Activated CD8-positive, alpha-beta T cell treated with anti-CD3 and anti-CD28 coated beads for 36 hours (primary cell): Measurements from ENCODE around the gene SPNS2. TPM values are rescaled to one million over a fixed set of nuclear protein-coding genes. Genes with fewer than 3 reads are reported as not detected.

Experiments
- ATAC-seq: fragments of 200-7000 bp; cut with Tn5 transposase; one replicate; pipeline ENCODE4 v1.10.0; 2021; ENCODE audit warnings: mild to moderate bottlenecking, moderate library complexity
- CTCF ChIA-PET: fragments of 350-600 bp; sonication (Branson Sonifier 250); formaldehyde crosslinking; loops from one replicate; lab custom pipeline; 2021; ENCODE audit warnings: antibody characterized with exemption; lab: Charles Lee
- POLR2A ChIA-PET: fragments of 350-600 bp; sonication (Branson Sonifier 250); formaldehyde crosslinking; loops from one replicate; lab custom pipeline; 2021; ENCODE audit warnings: antibody characterized with exemption; lab: Charles Lee
- DNase-seq: peaks from one replicate; pipeline ENCODE4 v3.0.0-alpha.2; 2020
- H3K27ac Mint-ChIP-seq: one replicate; pipeline ENCODE4 v1.8.0; 2021; ENCODE audit warnings: mild to moderate bottlenecking, mixed read lengths
- H3K27me3 Mint-ChIP-seq: one replicate; pipeline ENCODE4 v1.8.0; 2021; ENCODE audit warnings: mixed read lengths
- H3K36me3 Mint-ChIP-seq: one replicate; pipeline ENCODE4 v1.8.0; 2021; ENCODE audit warnings: low read depth, mixed read lengths
- H3K4me1 Mint-ChIP-seq: one replicate; pipeline ENCODE4 v1.8.0; 2021; ENCODE audit warnings: low read depth, mixed read lengths
- H3K4me3 Mint-ChIP-seq: one replicate; pipeline ENCODE4 v1.8.0; 2021; ENCODE audit warnings: mild to moderate bottlenecking, moderate library complexity, mixed read lengths
- H3K9me3 Mint-ChIP-seq: one replicate; pipeline ENCODE4 v1.8.0; 2021; ENCODE audit warnings: mixed read lengths
- intact Hi-C: fragments of 100-400 bp; cut with micrococcal nuclease; formaldehyde crosslinking; loops from one replicate; pipeline ENCODE4 v1.10.0; 2022
- total RNA-seq, 2 experiments: library from RNA; stranded (reverse); gene quantifications; one replicate each; pipeline ENCODE4 v1.2.3, GENCODE V29; 2021
- TF ChIP-seq, protein P1 (sequence below): fragments of 200-600 bp; IDR thresholded peaks from one replicate; pipeline ENCODE4 v1.8.0; 2022; ENCODE audit warnings: antibody characterized with exemption, mild to moderate bottlenecking

Gene SPNS2
- total RNA-seq, 2 experiments from 2014 or later = 0.95 to 1.2 TPM

- Mint-ChIP-seq H3K4me1 (peaks cover 3% of the 10 kb centered on the region), H3K27me3 (no peaks in the 10 kb centered on the region), H3K9me3 (no peaks in the 10 kb centered on the region), H3K4me3 (no peak overlapping the region), H3K27ac (no peak overlapping the region), H3K36me3 (peaks cover 36% of the 10 kb centered on the region)
- no peak for ATAC-seq
- intact Hi-C loops = no loop called here
- ChIA-PET POLR2A (interaction anchor here (1.0 to 1.6 kb wide), 3 partner anchors 13 to 111 kb away, joined by 3 to 4 read pairs (median 4); no protein-coding TSS in a partner anchor), CTCF (interaction anchor here (1.5 kb wide), 1 partner anchor 19 kb away, joined by 4 read pairs; no protein-coding TSS in a partner anchor)
- TF ChIP-seq, protein P1, sequence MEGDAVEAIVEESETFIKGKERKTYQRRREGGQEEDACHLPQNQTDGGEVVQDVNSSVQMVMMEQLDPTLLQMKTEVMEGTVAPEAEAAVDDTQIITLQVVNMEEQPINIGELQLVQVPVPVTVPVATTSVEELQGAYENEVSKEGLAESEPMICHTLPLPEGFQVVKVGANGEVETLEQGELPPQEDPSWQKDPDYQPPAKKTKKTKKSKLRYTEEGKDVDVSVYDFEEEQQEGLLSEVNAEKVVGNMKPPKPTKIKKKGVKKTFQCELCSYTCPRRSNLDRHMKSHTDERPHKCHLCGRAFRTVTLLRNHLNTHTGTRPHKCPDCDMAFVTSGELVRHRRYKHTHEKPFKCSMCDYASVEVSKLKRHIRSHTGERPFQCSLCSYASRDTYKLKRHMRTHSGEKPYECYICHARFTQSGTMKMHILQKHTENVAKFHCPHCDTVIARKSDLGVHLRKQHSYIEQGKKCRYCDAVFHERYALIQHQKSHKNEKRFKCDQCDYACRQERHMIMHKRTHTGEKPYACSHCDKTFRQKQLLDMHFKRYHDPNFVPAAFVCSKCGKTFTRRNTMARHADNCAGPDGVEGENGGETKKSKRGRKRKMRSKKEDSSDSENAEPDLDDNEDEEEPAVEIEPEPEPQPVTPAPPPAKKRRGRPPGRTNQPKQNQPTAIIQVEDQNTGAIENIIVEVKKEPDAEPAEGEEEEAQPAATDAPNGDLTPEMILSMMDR = no peak
- DNase-seq = no peak
Measured at GRCh38 chr17:4548061-4548461, 49.4 kb downstream of the SPNS2 start.

- Mint-ChIP-seq H3K27ac (no peak overlapping the region), H3K27me3 (no peaks in the 10 kb centered on the region), H3K4me3 (no peak overlapping the region), H3K36me3 (peaks cover 39% of the 10 kb centered on the region), H3K4me1 (peaks cover 8% of the 10 kb centered on the region), H3K9me3 (no peaks in the 10 kb centered on the region)
- DNase-seq (no peak), ATAC-seq (no peak)
- TF ChIP-seq, protein P1 = no peak
- ChIA-PET CTCF (no interaction called here), POLR2A (interaction anchor here (1.2 to 4.8 kb wide), 3 partner anchors 10 to 112 kb away, joined by 3 to 45 read pairs (median 7); no protein-coding TSS in a partner anchor)
- intact Hi-C loops = no loop called here
Measured at GRCh38 chr17:4548721-4549531, 50.2 kb downstream of the SPNS2 start.

DNA sequence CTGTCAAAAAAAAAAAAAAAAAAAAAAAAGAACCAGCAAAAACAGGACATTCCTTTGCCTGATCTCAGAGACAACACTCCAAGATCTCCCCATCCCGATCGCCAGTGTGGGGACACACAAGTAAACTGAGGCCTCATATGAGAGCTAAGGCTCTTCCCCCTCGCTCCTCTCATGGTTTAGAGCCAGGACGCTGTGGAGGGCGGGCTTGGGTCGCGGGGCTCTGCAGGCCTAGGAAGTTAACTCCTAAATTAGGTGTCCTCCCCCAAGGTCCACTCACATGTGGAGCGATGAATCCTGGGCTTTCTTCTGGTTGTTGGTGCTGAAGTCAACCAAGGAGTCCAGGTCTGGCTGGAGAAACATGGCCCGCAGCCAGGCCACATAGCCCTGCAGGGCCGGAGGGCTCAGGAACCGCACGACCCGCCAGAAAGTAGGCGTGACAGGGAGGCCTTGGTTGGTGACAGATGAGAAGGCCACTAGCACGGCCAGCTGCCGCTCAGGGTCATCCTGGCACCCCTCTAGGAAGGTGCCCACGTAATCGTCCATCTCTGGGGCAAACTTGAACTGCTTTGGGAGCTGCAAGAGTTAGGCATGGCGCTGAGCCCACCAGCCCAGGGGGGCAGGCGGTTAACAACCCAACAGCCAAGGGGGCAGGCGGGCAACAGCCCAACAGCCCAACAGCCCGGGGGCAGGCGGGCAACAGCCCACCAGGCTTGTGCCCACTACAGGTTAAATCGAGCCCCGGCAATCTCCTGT lies 51.3 kb downstream of the SPNS2 start:
- CTCF ChIA-PET = interaction anchor here (1.3 to 7.9 kb wide), 2 partner anchors 12 to 16 kb away, joined by 3 to 51 read pairs; no protein-coding TSS in a partner anchor

DNA sequence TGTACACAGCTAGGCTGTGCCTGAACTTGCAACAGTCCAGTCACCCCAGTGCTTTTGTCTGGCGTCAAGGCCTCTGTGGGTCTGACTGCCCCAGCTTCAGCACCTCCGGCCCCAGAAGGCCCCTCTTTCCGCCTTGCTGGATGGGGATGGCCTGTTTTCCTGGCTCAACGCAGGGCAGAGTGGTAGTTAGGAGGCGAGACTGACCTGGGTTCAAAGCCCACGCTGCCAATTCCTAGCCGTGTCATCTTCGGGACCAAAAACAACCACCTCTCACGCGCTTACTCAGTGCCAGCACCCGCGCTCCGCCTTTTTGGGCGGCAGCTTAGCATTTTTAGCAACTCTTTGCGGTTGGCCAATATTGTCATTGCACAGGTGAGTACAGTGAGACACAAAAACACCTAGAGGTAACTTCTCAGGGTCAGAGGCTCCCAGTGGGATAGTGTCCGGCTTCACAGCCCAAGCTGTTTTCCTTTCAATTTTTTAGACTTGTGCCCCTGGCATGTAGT lies 51.9 kb downstream of the SPNS2 start:
- no peaks in the 10 kb centered on the region for H3K27me3 Mint-ChIP-seq
- TF ChIP-seq, protein P1 = no peak
- ChIA-PET CTCF (interaction anchor here (1.3 to 7.9 kb wide), 2 partner anchors 12 to 16 kb away, joined by 3 to 51 read pairs; no protein-coding TSS in a partner anchor), POLR2A (interaction anchor here (2.3 to 4.8 kb wide), 2 partner anchors 11 kb away, joined by 7 to 45 read pairs; no protein-coding TSS in a partner anchor)
- H3K27ac Mint-ChIP-seq = no peak overlapping the region
- H3K9me3 Mint-ChIP-seq = no peaks in the 10 kb centered on the region
- DNase-seq (no peak), ATAC-seq (no peak)
- H3K4me3 Mint-ChIP-seq = no peak overlapping the region
- intact Hi-C loops = no loop called here
- H3K36me3 Mint-ChIP-seq = peaks cover 42% of the 10 kb centered on the region
- peaks cover 14% of the 10 kb centered on the region for H3K4me1 Mint-ChIP-seq

More for the DNA sequence above, 51.3 kb downstream of the SPNS2 start:
- Mint-ChIP-seq H3K9me3 (no peaks in the 10 kb centered on the region), H3K27me3 (no peaks in the 10 kb centered on the region), H3K27ac (no peak overlapping the region), H3K4me1 (peaks cover 12% of the 10 kb centered on the region), H3K4me3 (no peak overlapping the region), H3K36me3 (peaks cover 45% of the 10 kb centered on the region)
- intact Hi-C loops = no loop called here
- ATAC-seq (no peak), DNase-seq (no peak)
- TF ChIP-seq, protein P1 = no peak
- POLR2A ChIA-PET = interaction anchor here (2.3 to 4.8 kb wide), 2 partner anchors 11 to 12 kb away, joined by 7 to 45 read pairs; no protein-coding TSS in a partner anchor
